Measurements from ENCODE around the gene AOX1. TPM values are rescaled to one million over a fixed set of nuclear protein-coding genes. Genes with fewer than 3 reads are reported as not detected.

Gene AOX1
- total and polyA plus RNA-seq, 2 donors (not counting 1 experiment from before 2014, with no cell fraction given), result 0.18 TPM; not detected in 1

GRCh38 chr2:200619279-200619678, 33.5 kb downstream of the AOX1 start:
- intact Hi-C loops (cut with micrococcal nuclease), result no loop called here

More at GRCh38 chr2:200619279-200619678, 33.5 kb downstream of the AOX1 start:
- POLR2A ChIA-PET, result no interaction called here
- Mint-ChIP-seq H3K4me1 (peaks cover 17% of the 10 kb centered on the region), H3K9me3 (ENCODE audit: insufficient read depth) (no peaks in the 10 kb centered on the region), H3K4me3 (no peak overlapping the region), H3K27ac (no peak overlapping the region), H3K27me3 (peaks cover 24% of the 10 kb centered on the region)
- H3K9me3 ChIP-seq (ENCODE audit: control extremely low read depth in 1 of 3, control insufficient read depth in 2 of 3, insufficient read depth in 1 of 3, low read length in 2 of 3), result no peaks in the 10 kb centered on the region
- DNase-seq (no peak), ATAC-seq (ENCODE audit: low read depth) (no peak)
- H3K27me3 ChIP-seq (replicated peaks in 1 of 4; ENCODE audit: control extremely low read depth in 1 of 4, control insufficient read depth in 3 of 4, insufficient read depth in 4 of 4, low read length in 3 of 4), result no peaks in the 10 kb centered on the region
- CTCF ChIA-PET, result no interaction called here
- H3K36me3 ChIP-seq (replicated peaks in 1 of 2; ENCODE audit: control extremely low read depth in 1 of 2, control insufficient read depth in 1 of 2, extremely low read depth in 1 of 2, insufficient read depth in 2 of 2, low read length in 1 of 2), result no peaks in the 10 kb centered on the region
- no peak overlapping the region for H3K9ac ChIP-seq (ENCODE audit: low read length)
- WGBS (ENCODE audit: insufficient coverage), result 90% methylated on average over 1 of the region's 2 CpGs
- no peak for TF ChIP-seq CTCF (IDR thresholded peaks at IDR 0.05)
- no peak for TF ChIP-seq EZH2 (IDR thresholded peaks at IDR 0.05; ENCODE audit: borderline replicate concordance, insufficient read depth, low read depth, low read length, poor library complexity, severe bottlenecking)
- no peak overlapping the region for H2AFZ ChIP-seq (ENCODE audit: insufficient read depth, low read depth, low read length, poor library complexity, severe bottlenecking)
- no peaks in the 10 kb centered on the region for H3K79me2 ChIP-seq (ENCODE audit: control insufficient read depth, insufficient read depth, low read length)
- no peak overlapping the region for H3K4me3 ChIP-seq (ENCODE audit: control extremely low read depth in 1 of 5, extremely low read depth in 1 of 5, insufficient read depth in 1 of 5, low read depth in 2 of 5, low read length in 4 of 5)
- no peak overlapping the region for H3K4me2 ChIP-seq (replicated peaks; ENCODE audit: low read depth, low read length, poor library complexity, severe bottlenecking)
- H3K4me1 ChIP-seq (ENCODE audit: control insufficient read depth in 2 of 2, insufficient read depth in 2 of 2, low read length in 2 of 2), result peaks cover 0 to 5% of the 10 kb centered on the region in 2 donors
- H3K27ac ChIP-seq (ENCODE audit: low read length in 2 of 2), result no peak overlapping the region
- H4K20me1 ChIP-seq (ENCODE audit: control insufficient read depth, insufficient read depth, low read length, poor library complexity, severe bottlenecking), result no peaks in the 10 kb centered on the region

All from B cell (primary cell).